ENCODE data around the gene ALKBH4. TPM values are rescaled to one million over a fixed set of nuclear protein-coding genes. Genes with fewer than 3 reads are reported as not detected.

The ALKBH4 gene
- total and polyA plus RNA-seq, 10 of the 15 experiments (the other 5 are each of a cell fraction or from before 2014, with no cell fraction given), result 4.1 to 16.9 (median 11.3) TPM

- TF ChIP-seq GATAD2B (conservative IDR thresholded peaks at IDR 0.05; ENCODE audit: low read depth), result 0 out of 2 replicates have a peak, but pooled peaks have one; percentile 23
- 0 out of 2 replicates have a peak, but pooled peaks have one; percentile 25 for TF ChIP-seq TCF3 (IDR thresholded peaks at IDR 0.05; ENCODE audit: borderline replicate concordance, insufficient read depth, low read depth, low read length)
- peak in 1 of 2 experiments; percentile 67; a peak in 1 of 3 replicates for TF ChIP-seq EGR1 (IDR thresholded peaks at IDR 0.05; ENCODE audit: borderline replicate concordance in 1 of 2, low read depth in 2 of 2, low read length in 2 of 2)
- 0 out of 2 replicates have a peak, but pooled peaks have one; percentile 30 for TF ChIP-seq EED (IDR thresholded peaks at IDR 0.05; ENCODE audit: low read depth)
- no peak for TF ChIP-seq SREBF2 (IDR thresholded peaks at IDR 0.05; ENCODE audit: low read length)
- TF ChIP-seq BCL3 (IDR thresholded peaks at IDR 0.05; ENCODE audit: borderline replicate concordance, insufficient read depth, low read depth, low read length, poor library complexity, severe bottlenecking), result peak; percentile 20
- TF ChIP-seq SMC3 (IDR thresholded peaks at IDR 0.05; ENCODE audit: borderline replicate concordance, low read length), result peak; percentile 80; the same call in 1 of the 2 replicates
These were observed 14.4 kb downstream of the ALKBH4 start (continued) for GRCh38 chr7:102450242-102450641.

GRCh38 chr7:102449136-102449535, 15.5 kb downstream of the ALKBH4 start:
- ChIA-PET RAD21 (ENCODE audit: unreplicated experiment) (interaction anchor here (0.9 to 3.7 kb wide), 2 partner anchors 34 to 45 kb away, joined by 4 to 40 read pairs; no protein-coding TSS in a partner anchor), SMC1A (ENCODE audit: uncharacterized antibody, unreplicated experiment) (interaction anchor here (1.0 to 2.7 kb wide), 6 partner anchors 7 to 53 kb away, joined by 3 to 27 read pairs (median 8); partner anchors contain the start of gene PRKRIP1), CTCF (interaction anchor here (0.7 to 5.4 kb wide), 10 partner anchors 8 to 170 kb away, joined by 3 to 101 read pairs (median 4); partner anchors contain the start of gene PRKRIP1), POLR2A (interaction anchor here (0.8 to 1.3 kb wide), 4 partner anchors 11 to 45 kb away, joined by 3 to 4 read pairs (median 4); no protein-coding TSS in a partner anchor)
- DNase-seq (ENCODE audit: low read depth, low spot score), result no peak
- H3K27ac ChIP-seq (ENCODE audit: control insufficient read depth, insufficient read depth), result no peak overlapping the region
- TF ChIP-seq CTCF (IDR thresholded peaks at IDR 0.05 in 2 of 3, conservative IDR thresholded peaks at IDR 0.05 in 1 of 3; ENCODE audit: control insufficient read depth in 2 of 3, extremely low read depth in 1 of 3, insufficient read depth in 1 of 3, low read depth in 3 of 3, low read length in 3 of 3), result no peak
- TF ChIP-seq RAD51 (IDR thresholded peaks at IDR 0.05), result no peak
- peaks cover 16% of the 10 kb centered on the region for H3K4me1 ChIP-seq (ENCODE audit: control insufficient read depth, insufficient read depth, low read length)
- H3K79me2 ChIP-seq (ENCODE audit: control insufficient read depth, insufficient read depth, low read length), result peaks cover 3% of the 10 kb centered on the region; the same call in 1 of the 2 replicates
- 98% methylated on average over 15 of the region's 15 CpGs for WGBS (ENCODE audit: insufficient coverage, insufficient replicate concordance, low lambda C conversion rate, missing lambda C conversion rate)
- no TSS peak for BruUV-seq (replicated peaks)
- H2AFZ ChIP-seq (ENCODE audit: control insufficient read depth, low read depth, low read length), result no peak overlapping the region
- intact Hi-C loops (cut with micrococcal nuclease; ENCODE audit: unreplicated experiment), result no loop called here
- FAIRE-seq, result no peak
- H3K4me3 ChIP-seq, result no peak overlapping the region
- in situ Hi-C loops (cut with MboI), result no loop called here
- peaks cover 8 to 22% of the 10 kb centered on the region in 2 experiments; a peak in 3 of 4 replicates for H3K36me3 ChIP-seq (ENCODE audit: control insufficient read depth in 2 of 2, insufficient read depth in 2 of 2, low read length in 1 of 2)
- H3K9ac ChIP-seq (ENCODE audit: control insufficient read depth, insufficient read depth, low read length), result no peak overlapping the region
- ATAC-seq, result no peak
- H3K4me2 ChIP-seq (ENCODE audit: control insufficient read depth, insufficient read depth), result no peak overlapping the region
- H4K20me1 ChIP-seq (ENCODE audit: control insufficient read depth, insufficient read depth), result no peaks in the 10 kb centered on the region
- H3K27me3 ChIP-seq (replicated peaks in 1 of 2; ENCODE audit: control insufficient read depth in 2 of 2, insufficient read depth in 2 of 2, low read length in 1 of 2), result no peaks in the 10 kb centered on the region
- H3K9me3 ChIP-seq (replicated peaks; ENCODE audit: control insufficient read depth, insufficient read depth, low read length), result no peaks in the 10 kb centered on the region

All from GM12878 (cell line).